ENCODE results near the gene SNTA1. TPM values are rescaled to one million over a fixed set of nuclear protein-coding genes. Genes with fewer than 3 reads are reported as not detected.

SNTA1 gene
- total and polyA plus RNA-seq, 2 of the 13 experiments (the other 11 are each of a cell fraction or from before 2014, with no cell fraction given): 16.4 to 18.3 TPM

Other genes starting within 250 kb of the SNTA1 start
- gene BPIFA3, start 226.4 kb downstream of the SNTA1 start, total RNA-seq (2016; rRNA removed; fragmentation: Illumina TruSeq; extraction: Trizol): not detected in 2 replicates
- gene BPIFA3, start 226.4 kb downstream of the SNTA1 start, polyA plus RNA-seq (2011; rRNA removed): not detected in 2 replicates
- not detected in 2 replicates for gene BPIFA1, start 207.8 kb downstream of the SNTA1 start, total RNA-seq (2016; rRNA removed; fragmentation: Illumina TruSeq; extraction: Trizol)
- gene BPIFA1, start 207.8 kb downstream of the SNTA1 start, polyA plus RNA-seq (2011; rRNA removed): not detected in 2 replicates
- gene BPIFB1, start 160.5 kb downstream of the SNTA1 start, total RNA-seq (2016; rRNA removed; fragmentation: Illumina TruSeq; extraction: Trizol): 0.18 and 0.82 TPM in 2 replicates
- 4.4 and 9.2 TPM in 2 replicates for gene BPIFB1, start 160.5 kb downstream of the SNTA1 start, polyA plus RNA-seq (2011; rRNA removed)
- gene CDK5RAP1, start 42.2 kb downstream of the SNTA1 start, total RNA-seq (2016; rRNA removed; fragmentation: Illumina TruSeq; extraction: Trizol): 98.2 and 104 TPM in 2 replicates
- gene CDK5RAP1, start 42.2 kb downstream of the SNTA1 start, polyA plus RNA-seq (2011; rRNA removed): 52.9 and 53.6 TPM in 2 replicates
- gene CBFA2T2, start 46.3 kb upstream of the SNTA1 start, total RNA-seq (2016; rRNA removed; fragmentation: Illumina TruSeq; extraction: Trizol): 6.3 and 7.3 TPM in 2 replicates
- 20.8 and 21.2 TPM in 2 replicates for gene CBFA2T2, start 46.3 kb upstream of the SNTA1 start, polyA plus RNA-seq (2011; rRNA removed)
- 0.09 and 0.14 TPM in 2 replicates for gene C20orf144, start 218.6 kb upstream of the SNTA1 start, total RNA-seq (2016; rRNA removed; fragmentation: Illumina TruSeq; extraction: Trizol)
- gene C20orf144, start 218.6 kb upstream of the SNTA1 start, polyA plus RNA-seq (2011; rRNA removed): 0.16 TPM in 2 replicates
- gene ACTL10, start 223.2 kb upstream of the SNTA1 start, total RNA-seq (2016; rRNA removed; fragmentation: Illumina TruSeq; extraction: Trizol): not detected in 2 replicates
- not detected in 2 replicates for gene ACTL10, start 223.2 kb upstream of the SNTA1 start, polyA plus RNA-seq (2011; rRNA removed)
- 26.4 and 61.5 TPM in 2 replicates for gene NECAB3, start 230.7 kb upstream of the SNTA1 start, total RNA-seq (2016; rRNA removed; fragmentation: Illumina TruSeq; extraction: Trizol)
- 65.5 and 81.8 TPM in 2 replicates for gene NECAB3, start 230.7 kb upstream of the SNTA1 start, polyA plus RNA-seq (2011; rRNA removed)
- gene E2F1, start 242.6 kb upstream of the SNTA1 start, total RNA-seq (2016; rRNA removed; fragmentation: Illumina TruSeq; extraction: Trizol): 25.3 and 39.4 TPM in 2 replicates
- 22.5 and 25.5 TPM in 2 replicates for gene E2F1, start 242.6 kb upstream of the SNTA1 start, polyA plus RNA-seq (2011; rRNA removed)